PFSK-1 (cell line): ENCODE data around the gene PYGL.
A peak's percentile ranks its signal among the peaks of the same experiment; 100 is the strongest.

Source experiments
- FOXP2 ChIP-seq: optimal IDR thresholded peaks from 2 replicates; pipeline ENCODE3; 2011; ENCODE audit warnings: borderline replicate concordance, control low read depth, inconsistent platforms; ENCODE audit not compliant: insufficient read depth; ENCODE audit errors: extremely low read length, extremely low read depth
- POLR2AphosphoS5 ChIP-seq: IDR thresholded peaks from 2 replicates; pipeline ENCODE4 v1.6.1; 2012; ENCODE audit warnings: low read depth, mild to moderate bottlenecking, control low read depth, low read length, moderate library complexity
- REST ChIP-seq, 2 experiments: IDR thresholded peaks; 2 replicates each; pipeline versions ENCODE4 v1.6.1 to v1.8.0; 2011 to 2012; ENCODE audit warnings: low read depth in 2 of 2, low read length in 2 of 2, control low read depth in 1 of 2, inconsistent platforms in 1 of 2, mild to moderate bottlenecking in 1 of 2, moderate library complexity in 1 of 2; ENCODE audit not compliant: insufficient read depth in 1 of 2
- SIN3A ChIP-seq: IDR thresholded peaks from 2 replicates; pipeline ENCODE4 v1.6.1; 2012; ENCODE audit warnings: mild to moderate bottlenecking, low read length, moderate library complexity, borderline replicate concordance; ENCODE audit not compliant: insufficient read depth
- TAF1 ChIP-seq: IDR thresholded peaks from 2 replicates; pipeline ENCODE4 v1.6.1; 2012; ENCODE audit warnings: low read length, control low read depth, borderline replicate concordance; ENCODE audit not compliant: insufficient read depth

Gene PYGL

GRCh38 chr14:50967103-50967502 lies 22.8 kb upstream of the PYGL start:
- TF ChIP-seq TAF1 (no peak), REST (IDR thresholded peaks at IDR 0.05; ENCODE audit: insufficient read depth in 1 of 2, low read depth in 2 of 2, low read length in 2 of 2) (no peak), FOXP2 (no peak), POLR2AphosphoS5 (no peak), SIN3A (no peak)

- TF ChIP-seq FOXP2 (no peak), TAF1 (no peak), POLR2AphosphoS5 (no peak), SIN3A (peak; percentile 74; the same call in 1 of the 2 replicates), REST (IDR thresholded peaks at IDR 0.05; ENCODE audit: insufficient read depth in 1 of 2, low read depth in 2 of 2, low read length in 2 of 2) (no peak)
Observed at GRCh38 chr14:50964683-50965390, 20.6 kb upstream of the PYGL start.

GRCh38 chr14:50963919-50964318 lies 19.6 kb upstream of the PYGL start:
- TF ChIP-seq POLR2AphosphoS5 (no peak), SIN3A (no peak), FOXP2 (no peak), REST (IDR thresholded peaks at IDR 0.05; ENCODE audit: insufficient read depth in 1 of 2, low read depth in 2 of 2, low read length in 2 of 2) (no peak), TAF1 (no peak)

GRCh38 chr14:50961605-50962221 lies 17.4 kb upstream of the PYGL start:
- TF ChIP-seq POLR2AphosphoS5 (no peak), FOXP2 (no peak), TAF1 (no peak), SIN3A (no peak), REST (IDR thresholded peaks at IDR 0.05; ENCODE audit: insufficient read depth in 1 of 2, low read depth in 2 of 2, low read length in 2 of 2) (no peak)

GRCh38 chr14:50957296-50957695 lies 13.0 kb upstream of the PYGL start:
- TF ChIP-seq REST (IDR thresholded peaks at IDR 0.05; ENCODE audit: insufficient read depth in 1 of 2, low read depth in 2 of 2, low read length in 2 of 2) (no peak), POLR2AphosphoS5 (no peak), FOXP2 (no peak), TAF1 (no peak), SIN3A (no peak)
